ENCODE data around the gene FLII.
"Not testable (repeated sequence)": the region's sequence is repeated elsewhere in the genome, so short reads cannot be mapped to it uniquely, and the experiment has no call there.

Gene FLII

GRCh38 chr17:18258356-18259038 lies at the start of gene FLII:
TSS of gene FLII (minus strand) at chr17:18258738. CDS start at chr17:18258690, 48 bp downstream.
- DNase-seq = peak; percentile 65

DNA sequence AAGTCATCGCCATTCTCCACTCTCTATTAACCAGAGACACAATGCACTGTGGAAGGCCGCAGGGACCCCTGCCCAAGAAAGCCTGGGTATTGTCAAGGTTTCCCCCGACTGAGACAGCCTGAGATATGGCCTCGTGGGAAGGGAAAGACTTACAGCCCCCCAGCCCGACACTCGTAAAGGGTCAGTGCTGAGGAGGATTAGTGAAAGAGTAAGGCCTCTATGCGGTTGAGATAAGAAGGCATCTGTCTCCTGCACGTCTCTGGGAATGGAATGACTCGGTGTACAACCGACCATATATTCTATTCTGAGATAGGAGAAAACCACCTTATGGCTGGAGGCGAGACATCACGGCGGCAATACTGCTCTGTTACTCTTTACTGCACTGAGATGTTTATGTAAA lies 44.7 kb upstream of the FLII start:
- DNase-seq = not testable (repeated sequence)

DNA sequence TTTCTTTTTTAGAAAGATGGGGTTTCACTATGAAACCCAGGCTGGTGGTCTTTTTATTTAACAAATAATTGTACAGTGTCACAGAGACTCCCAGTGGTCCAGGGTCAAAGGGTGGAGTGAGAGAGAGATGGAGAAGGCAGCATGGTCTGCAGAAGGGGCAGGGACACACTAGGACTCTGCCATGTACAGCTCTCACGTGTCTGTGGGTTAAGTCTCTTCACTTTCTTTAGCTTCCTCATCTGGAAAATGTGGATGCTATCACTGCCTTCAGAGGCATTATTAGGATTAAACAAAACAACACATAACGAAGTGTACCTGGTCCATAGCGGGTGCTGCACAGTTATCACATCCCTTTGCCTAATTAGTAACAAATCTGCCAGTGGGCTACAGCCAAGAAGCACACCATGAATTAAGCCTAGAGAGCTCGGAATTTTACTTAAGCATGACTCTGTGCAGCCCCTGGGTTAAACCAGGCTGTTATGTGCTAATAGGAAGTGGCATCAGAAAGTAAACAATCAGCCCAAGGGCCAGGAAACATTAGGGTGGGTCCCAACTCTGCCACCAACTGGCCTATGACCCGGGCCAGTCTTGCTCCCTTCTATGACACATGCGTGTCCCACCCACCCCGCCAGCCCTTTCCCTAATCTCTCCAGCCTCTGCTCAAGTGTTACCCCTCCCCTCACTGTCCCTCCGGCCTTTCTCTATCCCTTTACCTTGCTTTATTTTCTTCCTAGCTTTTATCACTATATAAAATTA lies 42.4 kb upstream of the FLII start:
- no peak for DNase-seq

GRCh38 chr17:18298061-18298460 lies 39.5 kb upstream of the FLII start:
- not testable (repeated sequence) for DNase-seq

DNA sequence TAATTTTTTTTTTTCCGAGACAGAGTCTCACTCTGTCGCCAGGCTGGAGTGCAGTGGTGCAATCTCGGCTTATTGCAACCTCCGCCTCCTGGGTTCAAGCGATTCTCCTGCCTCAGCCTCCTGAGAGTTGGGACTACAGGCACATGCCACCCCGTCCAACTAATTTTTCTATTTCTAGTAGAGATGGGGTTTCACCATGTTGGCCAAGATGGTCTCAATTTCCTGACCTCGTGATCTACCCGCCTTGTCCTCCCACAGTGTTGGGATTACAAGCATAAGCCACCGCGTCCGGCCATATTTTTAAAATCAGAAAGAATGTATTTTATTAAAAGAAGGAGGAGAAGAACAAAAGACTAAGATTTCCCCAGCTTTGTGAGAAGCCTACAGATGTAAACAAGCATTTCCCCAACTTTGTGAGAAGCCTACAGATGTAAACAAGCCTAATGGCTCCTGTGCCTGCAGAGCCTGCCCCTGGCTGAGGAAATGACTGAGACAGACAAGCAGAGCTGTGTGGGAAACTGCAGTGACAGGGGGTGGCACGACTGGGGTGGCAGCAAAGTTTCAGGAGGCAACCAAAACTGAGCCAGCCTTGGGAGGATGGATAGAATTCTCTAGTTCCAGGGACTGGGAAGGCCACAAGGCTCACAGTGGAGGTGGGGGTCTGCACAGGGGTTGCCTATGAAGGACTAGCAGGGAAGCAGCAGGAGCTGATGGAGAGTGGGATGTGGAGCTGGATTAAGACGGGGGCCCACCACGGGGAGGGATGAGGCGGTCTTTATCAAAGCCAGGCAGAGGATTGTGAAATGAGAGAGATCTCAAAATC lies 33.4 kb upstream of the FLII start:
- DNase-seq = no peak

- DNase-seq = no peak
These were observed 26.8 kb upstream of the FLII start for GRCh38 chr17:18285296-18285695.

GRCh38 chr17:18281788-18282187 lies 23.2 kb upstream of the FLII start:
- no peak for DNase-seq

- DNase-seq = no peak
These were observed 22.3 kb upstream of the FLII start for GRCh38 chr17:18280766-18281371.

- DNase-seq = no peak
These were observed 21.7 kb upstream of the FLII start for GRCh38 chr17:18280249-18280648.

DNA sequence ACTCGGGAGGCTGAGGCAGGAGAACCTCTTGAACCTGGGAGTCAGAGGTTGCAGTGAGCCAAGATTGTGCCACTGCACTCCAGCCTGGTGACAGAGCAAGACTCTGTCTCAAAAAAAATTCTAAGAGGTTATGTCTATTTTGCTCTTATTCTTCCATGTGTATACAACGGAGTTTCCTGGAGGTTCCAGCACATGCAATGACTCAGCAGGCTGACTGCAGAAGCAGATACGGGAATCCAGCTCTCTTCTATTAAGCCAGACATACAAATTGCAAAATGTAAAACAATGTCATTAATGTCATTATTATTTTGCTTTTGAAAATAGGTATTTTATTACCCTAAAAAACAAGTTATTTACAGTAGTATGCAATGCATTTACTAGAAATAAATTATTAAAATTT lies 20.3 kb upstream of the FLII start:
- DNase-seq = no peak

DNA sequence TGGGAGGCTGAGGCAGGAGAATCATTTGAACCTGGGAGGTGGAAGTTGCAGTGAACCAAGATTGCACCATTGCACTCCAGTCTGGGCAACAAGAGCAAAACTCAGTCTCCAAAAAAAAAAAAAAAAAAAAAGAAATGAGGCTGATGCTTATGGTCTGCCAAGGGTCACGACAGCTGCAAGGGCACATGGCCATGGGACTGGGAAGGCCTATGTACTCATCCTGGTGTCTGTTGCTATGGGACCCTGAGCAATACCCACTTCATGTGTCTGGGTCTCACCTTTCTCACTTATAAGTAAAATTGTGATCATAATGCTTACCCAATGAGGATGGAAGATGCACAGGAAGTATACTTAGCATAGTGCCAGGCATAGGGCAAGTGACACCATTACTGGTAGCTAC lies 18.5 kb upstream of the FLII start:
- no peak for DNase-seq

DNA sequence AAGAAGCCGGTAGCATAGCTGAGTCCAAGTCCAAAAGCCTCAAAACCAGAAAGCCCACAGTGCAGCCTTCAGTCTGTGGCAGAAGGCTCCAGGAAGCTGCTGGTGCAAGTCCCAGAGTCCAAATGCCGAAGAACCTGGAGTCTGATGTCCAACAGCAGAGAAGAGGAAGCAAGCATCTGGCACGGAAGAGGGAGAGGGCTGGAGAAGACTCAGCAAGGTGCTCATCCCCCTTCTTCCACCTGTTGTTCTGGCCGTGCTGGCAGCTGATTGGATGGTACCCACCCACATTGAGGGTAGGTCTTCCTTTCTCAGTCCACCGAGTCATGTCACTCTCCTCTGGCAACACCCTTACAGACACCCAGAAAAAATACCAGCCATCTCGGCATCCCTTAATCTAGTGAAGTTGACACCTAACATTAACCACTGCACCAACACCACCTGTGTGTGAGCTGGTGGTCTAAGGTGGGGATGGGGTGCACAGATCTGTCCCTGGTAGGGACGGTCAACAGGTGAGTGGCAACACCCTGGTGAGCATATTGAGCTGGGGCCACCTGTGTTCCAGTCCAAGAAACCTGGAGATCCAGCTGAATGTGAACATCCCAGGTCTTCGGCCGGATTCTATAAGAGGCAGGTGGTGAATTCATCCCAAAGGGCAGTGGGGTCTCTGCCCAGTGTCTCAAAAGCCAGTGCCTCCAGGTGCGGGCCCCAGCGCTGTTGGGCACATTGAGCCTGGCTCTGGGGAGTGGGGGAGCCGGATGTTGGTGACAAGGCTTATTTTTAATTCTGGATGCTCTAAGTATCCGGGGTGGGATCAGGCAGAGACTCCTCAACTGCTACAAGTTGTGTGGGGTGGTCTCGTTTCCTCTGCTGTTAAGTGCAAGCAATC lies 11.8 kb upstream of the FLII start:
- no peak for DNase-seq

- DNase-seq = no peak
These were observed 9.6 kb upstream of the FLII start for GRCh38 chr17:18267927-18268711.

GRCh38 chr17:18267366-18267765 lies 8.8 kb upstream of the FLII start:
- DNase-seq = no peak

DNA sequence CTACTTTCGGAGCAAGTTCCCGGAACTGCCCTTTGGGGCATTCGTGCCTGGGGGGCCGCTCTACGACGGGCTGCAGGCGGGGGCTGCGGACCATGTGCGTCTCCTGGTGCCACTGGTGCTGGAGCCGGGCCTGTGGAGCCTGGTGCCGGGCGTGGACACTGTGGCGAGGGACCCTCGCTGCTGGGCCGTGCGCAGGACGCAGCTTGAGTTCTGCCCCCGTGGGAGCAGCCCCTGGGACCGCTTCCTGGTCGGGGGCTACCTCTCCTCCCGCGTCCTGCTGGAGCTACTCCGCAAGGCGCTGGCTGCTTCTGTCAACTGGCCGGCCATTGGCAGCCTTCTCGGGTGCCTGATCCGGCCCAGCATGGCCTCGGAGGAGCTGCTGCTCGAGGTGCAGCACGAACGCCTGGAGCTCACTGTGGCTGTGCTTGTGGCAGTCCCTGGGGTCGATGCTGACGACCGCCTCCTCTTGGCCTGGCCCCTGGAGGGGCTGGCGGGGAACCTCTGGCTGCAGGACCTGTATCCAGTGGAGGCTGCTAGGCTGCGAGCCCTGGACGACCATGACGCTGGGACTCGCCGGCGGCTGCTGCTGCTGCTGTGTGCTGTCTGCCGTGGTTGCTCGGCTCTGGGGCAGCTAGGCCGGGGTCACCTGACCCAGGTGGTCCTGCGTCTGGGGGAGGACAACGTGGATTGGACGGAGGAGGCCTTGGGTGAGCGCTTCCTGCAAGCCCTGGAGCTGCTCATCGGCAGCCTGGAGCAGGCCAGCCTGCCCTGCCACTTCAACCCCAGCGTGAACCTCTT lies 5.5 kb upstream of the FLII start:
- DNase-seq = no peak

GRCh38 chr17:18262641-18263040 lies 4.1 kb upstream of the FLII start:
- DNase-seq = no peak

DNA sequence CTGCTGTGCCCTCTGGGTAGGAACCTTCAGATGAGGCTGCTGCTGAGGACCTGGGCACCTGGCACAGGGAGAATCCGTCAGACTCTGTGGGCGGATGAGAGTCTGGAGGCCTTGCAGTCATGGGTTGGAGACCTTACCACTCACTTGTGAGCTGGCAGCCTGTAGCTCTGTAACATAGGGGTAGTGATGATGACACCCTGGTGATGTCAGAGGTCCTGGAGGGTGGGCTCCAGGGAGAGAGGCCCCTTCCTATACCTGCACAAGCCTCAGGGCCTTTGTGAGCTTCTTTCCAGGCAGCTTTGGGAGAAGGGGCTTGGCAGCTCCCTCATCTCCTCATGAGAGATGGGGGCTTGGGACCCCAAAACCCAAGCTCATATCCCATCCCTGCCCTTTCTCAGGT lies 3.6 kb upstream of the FLII start:
- DNase-seq = no peak

- DNase-seq = no peak
These were observed 3.1 kb upstream of the FLII start for GRCh38 chr17:18261659-18262058.

DNA sequence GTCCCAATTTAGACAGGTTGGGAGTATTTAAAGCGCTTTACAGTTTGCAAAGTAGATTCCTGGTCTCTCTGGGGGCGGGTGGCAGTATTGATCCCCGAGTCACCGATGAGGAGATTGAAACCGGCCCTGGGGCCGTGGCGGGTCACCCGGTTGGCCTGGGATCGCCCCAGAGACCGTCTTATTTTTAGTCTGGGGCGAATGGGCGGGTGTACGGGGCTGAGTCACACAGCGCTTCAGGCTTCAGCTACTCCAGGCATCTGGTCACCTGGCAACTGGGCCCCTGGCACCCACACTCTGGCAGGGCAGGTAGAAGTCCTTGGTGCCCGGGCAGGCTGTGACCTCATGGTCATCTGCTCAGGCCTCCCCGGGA lies 2.6 kb upstream of the FLII start:
- DNase-seq = peak; percentile 43

DNA sequence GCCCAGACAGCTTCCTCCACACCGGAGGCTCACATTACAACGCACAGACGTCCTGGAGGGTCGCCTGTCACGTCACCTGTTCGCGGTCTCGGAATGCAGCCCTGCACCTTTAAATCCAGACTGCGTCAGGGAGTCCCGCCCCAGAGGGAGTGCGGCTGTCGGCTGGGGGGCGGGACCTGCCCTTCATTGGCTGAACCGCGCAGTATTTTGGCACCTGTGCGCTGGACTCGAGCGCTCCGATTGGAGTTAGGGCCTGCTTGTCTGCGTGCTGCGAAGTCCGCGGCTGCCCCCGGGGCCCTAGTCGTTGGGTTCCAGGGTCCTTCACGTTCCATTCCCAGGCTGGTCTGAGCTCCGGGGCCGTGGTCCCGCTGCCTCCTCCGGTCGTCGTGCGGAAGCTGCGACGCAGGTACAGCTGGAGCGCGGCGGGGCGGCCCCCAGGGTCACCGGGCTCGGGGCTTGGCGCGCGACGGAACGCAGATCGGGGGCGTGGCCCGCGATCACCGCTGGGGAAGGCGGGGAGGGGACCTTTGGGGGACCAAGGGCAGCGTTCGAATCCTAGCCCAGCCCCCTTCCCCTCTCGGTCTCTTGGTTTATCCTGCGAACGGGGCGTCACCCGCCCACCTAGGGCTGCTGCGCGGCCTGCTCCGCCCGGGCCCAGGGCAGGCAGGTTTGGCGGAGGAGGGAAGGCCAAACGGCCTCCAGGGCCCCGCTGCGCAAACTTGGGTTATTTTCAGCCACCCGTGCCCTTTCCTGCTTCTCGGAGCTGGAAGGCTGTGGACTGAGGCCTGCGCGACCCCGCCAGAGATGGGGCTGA lies 2.0 kb upstream of the FLII start, which contains the start of gene MIEF2:
Gene MIEF2 (plus strand): TSS at position 331 of the 814 bp plus-strand sequence. CDS start 2,059 bp downstream, outside the sequence.
- peak; percentile 95 for DNase-seq
